NCI-H69 (cell line): ENCODE measurements around the gene HAGHL.
A peak's percentile ranks its signal among the peaks of the same experiment; 100 is the strongest.

Source experiments
- DNase-seq: peaks from one replicate; lab custom pipeline; 2025; lab: John Stamatoyannopoulos, UW

HAGHL gene

DNA sequence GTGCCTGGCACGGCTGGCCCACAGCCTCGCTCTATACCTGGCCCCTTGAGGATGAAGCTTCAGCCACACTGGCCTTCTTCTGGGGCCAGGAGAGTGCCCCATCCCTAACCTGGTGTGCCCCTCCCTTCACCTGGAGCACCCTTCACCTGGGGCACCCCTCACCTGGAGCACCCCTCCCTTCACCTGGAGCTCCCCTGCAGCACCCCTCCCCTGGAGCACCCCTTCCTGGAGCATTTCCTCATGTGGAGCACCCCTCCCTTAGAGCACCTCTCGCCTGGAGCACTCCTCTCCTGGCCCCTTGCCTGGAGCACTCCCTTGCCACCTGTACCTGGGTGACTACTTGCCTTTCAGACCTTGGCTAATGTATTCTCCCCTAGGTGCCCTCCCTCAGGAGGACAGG, 18.9 kb upstream of the HAGHL start:
- DNase-seq = peak; percentile 40

DNA sequence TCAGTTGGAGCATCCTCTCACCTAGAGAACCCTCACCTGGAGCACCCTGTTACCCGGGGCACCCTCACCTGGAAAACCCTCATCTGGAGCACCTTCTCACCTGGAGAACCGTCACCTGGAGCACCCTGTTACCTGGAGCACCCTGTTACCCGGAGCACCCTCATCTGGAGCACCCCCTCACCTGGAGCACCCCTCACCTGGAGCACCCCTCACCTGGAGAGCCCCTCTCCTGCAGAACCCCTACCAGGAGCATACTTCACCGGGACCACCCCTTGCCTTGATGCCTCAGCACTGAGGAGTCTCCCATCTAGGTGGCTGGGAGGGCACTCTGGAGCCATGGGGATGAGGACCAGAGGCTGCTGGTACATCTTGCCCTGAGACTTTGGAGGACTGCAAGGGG, 17.9 kb upstream of the HAGHL start:
- DNase-seq = no peak

DNA sequence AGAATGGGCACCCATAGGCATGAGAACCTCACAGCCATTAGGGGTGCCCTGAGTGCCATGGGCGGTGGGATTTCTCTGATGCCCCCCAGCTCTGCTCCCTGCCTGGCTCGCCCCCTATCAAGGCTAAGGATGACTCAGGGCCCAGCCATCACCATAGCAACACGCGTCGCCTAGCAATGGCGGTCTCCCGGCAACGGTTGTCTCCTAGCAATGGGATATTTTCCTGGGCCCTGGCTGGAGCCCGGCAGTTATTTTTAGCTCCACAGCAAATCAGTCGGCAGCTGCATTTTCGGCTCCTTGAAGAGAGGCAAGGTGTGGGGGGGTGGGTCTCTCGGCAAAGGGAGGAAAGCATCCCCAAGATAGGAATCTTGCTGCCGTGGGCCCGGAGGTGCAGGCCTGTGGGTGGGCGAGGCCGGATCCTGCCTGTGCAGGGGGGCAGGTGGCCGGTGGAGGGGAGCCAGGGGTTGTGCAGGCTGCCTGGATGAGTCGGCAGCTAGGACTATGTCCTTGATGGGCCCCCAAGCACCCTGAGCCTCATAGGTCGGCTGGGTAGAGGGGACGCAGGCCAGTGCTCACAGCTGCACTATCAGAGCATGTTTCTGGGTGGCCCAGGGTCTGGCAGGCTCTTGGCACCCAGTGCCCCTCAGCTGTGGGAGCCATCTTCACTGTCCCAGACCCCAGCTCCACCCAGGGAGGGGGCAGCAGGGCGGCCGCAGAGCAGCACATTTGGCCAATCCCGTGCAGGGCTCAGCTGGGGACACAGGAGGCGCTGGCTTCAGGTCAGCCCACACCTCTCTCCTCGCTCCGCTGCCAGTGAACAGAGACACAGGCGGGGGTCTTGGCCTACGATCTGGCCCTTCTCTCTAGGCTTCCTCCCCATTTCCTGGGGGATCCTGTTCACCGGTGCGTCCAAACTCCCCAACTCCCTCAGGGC, 17.1 kb upstream of the HAGHL start:
- DNase-seq = peak; percentile 98

DNA sequence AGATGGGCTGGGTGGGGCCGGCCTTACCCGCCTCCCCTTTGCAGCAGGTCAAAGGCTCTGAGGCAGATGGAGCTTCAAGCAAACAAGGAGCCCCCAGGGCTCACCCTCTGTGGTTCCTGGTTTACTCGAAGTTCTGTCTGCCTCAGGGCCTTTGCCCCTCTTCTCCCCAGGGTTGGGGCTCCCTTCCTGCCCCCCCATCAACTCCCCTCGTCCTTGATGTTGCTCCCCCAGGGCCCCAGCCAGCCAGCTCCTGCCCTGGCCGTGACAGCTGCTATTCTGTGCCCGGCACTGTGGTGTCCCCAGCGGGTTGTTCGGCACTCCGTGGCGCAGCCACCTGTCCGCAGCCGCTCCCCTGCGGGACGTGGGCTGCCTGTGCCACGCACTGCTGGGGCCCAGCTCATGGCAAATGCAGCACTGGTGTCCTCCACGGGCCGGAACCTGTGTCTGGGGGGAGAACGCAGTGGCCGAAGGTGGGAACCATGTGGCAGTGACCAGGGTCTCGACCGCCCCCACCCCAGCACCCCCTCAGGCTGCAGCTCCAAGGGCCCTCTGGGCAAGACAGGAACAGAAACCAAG, 16.3 kb upstream of the HAGHL start:
- no peak for DNase-seq

DNA sequence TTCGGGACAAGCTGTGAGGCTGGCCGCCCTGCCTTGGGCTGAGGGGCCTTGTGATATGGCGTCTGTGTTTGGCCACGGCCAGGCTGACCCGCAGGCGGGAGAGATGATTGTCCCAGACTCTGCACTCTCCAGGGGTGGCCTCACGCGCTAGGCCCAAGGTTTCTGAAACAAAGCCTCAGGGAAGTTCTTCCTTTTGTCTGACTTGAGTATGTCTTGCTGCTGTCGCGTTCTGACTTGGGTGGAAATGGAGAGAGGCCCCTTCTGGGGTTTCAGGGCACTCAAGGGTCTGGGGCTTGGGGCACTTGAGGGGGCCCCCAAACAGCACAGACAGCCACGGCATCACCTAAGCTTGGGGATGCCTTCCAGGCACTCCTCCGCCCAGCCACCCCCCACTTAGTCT, 15.8 kb upstream of the HAGHL start:
- peak; percentile 71 for DNase-seq

DNA sequence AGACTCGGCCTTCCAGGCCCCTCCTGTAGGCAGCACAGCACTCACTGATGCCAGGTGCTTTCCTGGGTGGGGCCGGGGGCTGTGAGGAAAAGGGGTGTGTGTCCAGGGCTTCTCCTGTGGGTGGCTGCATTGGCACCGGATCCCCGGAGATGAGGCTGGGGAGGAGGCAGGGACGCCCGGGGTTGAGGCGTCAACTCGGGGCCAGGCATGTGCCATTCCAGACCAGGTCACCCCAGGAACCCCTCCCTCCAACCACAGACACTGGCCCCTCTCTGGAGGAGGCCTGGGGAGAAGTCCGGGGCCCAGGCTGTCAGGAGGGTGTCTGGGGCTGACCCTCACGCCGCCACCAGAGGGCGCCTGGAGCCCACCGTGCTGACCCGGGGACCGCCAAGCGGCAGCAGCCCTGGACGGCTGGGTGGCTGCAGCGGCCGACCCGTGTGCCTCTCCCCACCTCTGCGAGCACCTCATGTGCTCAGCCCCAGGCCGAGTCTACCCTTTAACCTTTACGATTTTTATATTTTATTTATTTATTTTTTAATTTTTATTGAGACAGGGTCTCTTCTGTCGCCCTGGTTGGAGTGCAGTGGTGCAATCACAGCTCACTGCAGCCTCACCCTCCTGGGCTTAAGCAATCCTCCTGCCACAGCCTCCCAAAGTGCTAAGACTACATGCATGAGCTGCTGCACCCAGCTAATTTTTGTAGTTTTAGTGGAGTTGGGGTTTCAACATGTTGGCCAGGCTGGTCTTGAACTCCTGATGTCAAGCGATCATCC, 15.2 kb upstream of the HAGHL start:
- peak; percentile 88 for DNase-seq

DNA sequence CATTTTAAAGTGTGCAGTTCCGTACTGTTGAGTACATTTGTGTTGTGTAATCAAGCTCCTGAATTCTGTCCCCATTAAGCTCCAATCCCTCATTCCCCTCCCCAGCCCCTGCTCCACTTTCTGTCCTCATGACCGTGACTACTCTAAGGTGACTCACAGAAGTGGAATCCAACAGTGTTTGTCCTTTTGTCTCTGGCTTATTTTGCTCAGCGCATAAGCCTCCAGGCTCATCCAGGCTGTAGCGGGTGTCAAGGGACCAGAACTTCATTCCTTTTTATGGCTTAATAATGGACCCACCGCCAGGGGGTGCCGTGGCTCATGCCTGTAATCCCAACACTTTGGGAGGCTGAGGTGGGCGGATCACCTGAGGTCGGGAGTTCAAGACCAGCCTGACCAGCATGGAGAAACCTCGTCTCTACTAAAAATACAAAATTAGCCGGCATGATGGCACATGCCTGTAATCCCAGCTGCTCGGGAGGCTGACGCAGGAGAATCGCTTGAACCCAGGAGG, 14.1 kb upstream of the HAGHL start:
- peak; percentile 85 for DNase-seq

DNA sequence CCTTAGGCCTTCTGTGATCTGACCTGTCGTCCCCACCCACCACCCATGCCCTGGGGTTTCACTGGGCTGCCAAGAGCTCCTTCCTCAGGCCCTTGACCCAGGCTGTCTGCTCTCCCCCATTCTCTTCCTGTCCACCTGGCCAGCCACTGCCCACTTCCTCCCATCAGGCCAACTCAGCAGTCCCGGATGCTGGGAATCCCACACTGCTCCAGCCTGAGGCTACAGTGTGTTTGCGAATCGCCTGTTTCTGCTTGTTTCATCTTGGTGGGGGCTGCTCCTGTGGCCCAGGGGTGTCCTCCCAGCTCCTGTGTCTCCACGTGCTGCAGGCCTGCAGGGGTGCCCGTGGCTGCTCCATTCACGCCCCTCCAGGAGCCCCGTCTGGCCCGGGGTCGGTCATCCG, 12.8 kb upstream of the HAGHL start:
- DNase-seq = no peak

DNA sequence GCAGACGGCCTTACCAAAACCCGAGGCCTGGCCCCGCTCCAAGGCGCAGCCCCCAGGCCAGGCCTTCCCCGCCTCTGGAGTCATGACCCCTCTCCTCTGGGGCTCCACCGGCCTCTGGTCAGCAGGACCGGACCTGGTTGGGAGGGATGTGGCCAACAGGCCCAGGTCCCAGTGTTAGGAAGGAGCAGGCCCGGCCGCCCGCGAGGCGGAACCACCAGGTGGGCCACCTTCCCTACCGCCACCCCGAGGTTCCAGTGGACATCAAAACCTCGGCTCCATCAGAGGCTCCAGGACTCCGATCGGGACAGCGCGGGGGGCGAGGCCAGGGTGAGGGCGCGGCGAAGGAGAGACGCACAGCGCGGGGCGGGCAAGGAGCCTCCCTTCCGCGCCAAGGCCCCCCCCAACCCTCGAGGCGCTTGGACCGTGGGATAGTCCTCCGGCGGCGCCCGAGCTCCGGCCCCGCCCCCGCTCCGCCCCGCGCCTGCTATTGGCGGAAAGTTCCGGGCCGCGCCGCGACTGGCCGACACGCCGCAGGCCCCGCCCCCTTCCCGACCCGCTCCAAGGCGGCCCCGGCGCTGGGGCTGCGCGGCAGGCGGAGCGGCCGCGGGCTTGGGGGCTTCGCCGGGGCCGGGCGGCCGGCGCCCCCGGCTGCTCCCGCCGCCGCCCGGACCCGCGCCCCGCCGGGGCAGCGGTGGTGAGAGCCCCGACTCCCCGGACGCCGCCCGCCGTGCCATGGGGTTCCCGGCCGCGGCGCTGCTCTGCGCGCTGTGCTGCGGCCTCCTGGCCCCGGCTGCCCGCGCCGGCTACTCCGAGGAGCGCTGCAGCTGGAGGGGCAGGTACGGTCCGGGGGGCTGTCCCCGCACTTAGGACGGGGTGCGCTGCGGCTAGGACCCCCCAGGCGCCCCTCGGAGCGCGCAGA, 12.1 kb upstream of the HAGHL start, which contains the start of gene METRN:
TSS of gene METRN (plus strand) at position 561 of the 919 bp plus-strand sequence. CDS start at position 733, 172 bp downstream.
- DNase-seq = peak; percentile 97

DNA sequence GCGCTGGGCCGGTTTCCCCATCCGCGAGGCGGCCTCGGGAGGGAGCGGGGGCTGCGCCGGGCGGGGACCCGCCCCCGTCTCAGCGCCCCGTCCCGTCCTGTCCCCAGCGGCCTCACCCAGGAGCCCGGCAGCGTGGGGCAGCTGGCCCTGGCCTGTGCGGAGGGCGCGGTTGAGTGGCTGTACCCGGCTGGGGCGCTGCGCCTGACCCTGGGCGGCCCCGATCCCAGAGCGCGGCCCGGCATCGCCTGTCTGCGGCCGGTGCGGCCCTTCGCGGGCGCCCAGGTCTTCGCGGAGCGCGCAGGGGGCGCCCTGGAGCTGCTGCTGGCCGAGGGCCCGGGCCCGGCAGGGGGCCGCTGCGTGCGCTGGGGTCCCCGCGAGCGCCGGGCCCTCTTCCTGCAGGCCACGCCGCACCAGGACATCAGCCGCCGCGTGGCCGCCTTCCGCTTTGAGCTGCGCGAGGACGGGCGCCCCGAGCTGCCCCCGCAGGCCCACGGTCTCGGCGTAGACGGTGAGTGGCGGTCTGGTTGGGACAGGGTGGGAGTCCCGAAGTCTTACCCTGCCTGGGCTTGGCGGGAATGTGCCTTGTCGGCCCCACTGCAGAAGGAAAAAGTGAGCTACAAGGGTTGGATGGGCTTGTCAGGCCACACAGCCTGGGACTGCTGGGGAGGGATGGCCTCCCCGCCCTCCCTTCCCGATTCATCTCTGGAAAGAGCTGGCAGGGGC, 11.3 kb upstream of the HAGHL start:
- DNase-seq = peak; percentile 83

DNA sequence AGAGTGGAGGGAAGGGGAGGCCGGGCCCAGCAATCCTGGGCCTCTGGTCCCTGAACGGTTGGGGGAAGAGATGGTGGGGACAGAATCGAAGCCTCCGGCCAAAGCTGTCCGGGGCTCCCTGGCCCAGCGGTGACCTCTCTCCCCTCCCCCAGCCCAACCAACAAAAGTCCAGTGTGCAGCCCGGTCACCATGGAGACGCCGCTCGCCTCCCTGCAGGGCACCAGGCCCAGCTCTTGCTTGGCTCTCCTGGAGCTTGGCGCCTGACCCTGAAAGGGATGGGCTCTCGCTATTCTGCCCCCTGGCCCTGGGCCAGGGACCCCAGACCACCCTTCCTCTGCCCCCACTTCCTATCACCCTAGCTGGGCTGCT, 10.7 kb upstream of the HAGHL start:
- DNase-seq = peak; percentile 79

DNA sequence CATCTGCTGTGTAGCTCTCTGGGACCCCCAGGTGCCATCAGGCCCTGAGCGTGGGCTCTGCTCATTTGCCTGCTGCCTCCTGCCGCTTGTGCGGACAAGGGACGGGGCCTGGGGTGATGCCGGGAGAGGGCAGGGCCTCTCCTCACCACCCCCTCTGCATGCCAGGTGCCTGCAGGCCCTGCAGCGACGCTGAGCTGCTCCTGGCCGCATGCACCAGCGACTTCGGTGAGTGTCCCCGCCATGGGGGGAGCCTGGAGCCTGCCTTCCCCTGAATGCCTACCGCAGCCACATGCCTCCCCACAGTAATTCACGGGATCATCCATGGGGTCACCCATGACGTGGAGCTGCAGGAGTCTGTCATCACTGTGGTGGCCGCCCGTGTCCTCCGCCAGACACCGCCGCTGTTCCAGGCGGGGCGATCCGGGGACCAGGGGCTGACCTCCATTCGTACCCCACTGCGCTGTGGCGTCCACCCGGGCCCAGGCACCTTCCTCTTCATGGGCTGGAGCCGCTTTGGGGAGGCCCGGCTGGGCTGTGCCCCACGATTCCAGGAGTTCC, 10.1 kb upstream of the HAGHL start:
- peak; percentile 54 for DNase-seq

DNA sequence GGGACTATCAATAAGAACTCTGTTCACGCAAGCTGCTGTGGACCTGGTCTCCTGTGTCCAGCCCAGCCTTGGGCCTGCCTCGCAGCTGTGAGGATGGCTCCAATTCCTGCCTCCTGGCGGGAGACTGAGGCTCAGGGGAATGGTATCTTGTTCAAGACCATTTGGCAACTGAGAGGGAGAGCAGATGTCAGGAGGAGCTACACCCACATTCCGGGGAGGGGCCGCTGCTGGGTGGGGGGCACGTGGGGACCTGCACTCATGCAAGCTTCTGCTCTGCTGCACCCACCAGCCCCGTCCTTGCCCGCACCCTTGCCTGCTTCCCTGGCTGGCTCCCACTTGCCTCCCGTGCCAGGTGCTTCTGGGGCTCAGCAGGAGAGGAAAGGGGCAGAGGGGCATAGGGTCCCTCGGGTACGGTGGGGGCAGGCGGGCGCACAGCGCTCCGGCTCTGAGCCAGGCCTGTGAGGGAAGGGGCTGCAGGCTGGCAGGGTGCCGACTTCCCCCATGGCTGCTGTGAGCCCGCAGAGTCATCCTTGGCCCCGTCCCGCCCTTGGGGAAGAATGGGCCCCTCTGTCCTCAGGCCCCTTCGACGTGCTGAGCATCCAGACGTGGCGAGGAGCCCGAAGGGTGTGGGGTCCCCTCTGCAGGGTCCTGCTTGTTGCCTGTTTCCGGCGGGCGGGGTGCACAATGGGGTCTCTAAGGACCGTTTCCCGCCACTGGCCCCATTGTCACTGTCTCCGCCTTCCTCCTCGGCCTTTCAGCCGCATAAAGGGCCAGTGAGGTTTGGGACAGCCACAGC, 9.3 kb upstream of the HAGHL start:
- DNase-seq = no peak

DNA sequence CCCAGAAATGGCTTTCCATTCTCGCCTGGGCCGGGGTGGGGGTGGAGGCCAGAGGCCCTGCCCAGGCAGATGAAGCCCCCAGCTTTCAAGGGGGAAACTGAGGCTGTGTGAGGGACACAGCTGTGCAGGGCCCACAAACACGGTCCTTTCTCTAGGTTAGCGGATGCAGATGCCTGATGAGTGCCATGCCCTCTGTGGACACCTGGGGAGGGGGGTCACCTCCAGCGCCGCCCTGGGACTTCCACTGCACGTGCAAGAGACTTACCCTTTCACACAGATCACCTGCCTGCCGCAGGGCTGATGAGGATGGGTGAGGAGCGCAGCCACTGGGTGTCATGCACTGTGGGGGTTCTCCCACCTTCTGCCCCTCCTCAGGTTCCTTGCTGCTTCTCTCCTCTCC, 8.5 kb upstream of the HAGHL start:
- DNase-seq = no peak

DNA sequence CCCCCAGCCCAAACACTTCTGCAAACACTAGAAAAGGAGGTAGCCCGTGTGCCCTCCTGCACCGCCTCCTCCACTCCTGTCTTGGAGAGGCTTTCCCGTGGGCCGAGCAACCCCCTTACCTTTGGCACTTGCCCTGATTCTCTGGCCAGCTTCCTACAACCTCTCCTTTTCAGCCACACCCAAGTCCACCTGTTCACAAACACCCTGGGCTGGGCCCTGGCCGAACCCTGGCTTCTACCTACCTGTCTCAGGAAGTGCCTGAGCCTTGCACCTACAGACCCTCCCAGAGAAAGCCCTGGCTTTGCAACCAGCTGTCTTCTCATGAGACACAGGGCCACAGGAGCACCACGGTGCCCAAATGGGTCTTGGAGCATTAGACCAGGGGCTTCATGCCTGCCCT, 8.0 kb upstream of the HAGHL start:
- peak; percentile 46 for DNase-seq

DNA sequence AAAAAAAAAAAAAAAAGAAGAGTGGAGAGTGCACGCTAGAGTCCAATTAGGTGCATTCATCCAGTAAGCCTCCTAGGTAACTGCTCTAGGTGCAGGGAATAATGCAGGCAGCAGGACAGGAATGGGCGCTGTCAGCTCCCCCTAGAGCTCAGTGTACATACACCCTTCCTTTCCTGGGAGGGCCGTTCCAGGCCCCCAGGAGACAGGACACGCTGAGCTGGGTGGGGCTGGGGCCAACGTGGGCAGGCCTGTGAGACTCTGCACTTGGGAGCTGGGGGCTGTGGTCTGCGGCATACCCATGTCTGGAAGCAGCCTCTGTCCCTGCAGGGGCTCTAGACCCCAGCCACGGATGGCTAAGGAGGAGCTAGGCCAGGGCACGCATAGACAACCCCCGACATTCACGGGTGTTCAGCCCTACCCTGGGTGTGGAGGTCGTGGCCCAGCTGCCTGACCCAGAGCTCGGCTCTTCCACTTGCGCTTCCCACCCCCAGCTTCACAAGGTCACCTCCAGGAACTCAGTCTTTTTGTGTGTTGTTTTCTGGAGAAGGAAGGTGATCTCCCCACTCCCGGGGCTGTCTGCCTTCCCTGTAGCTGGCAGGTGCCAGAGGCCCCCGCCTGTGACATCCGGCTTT, 7.0 kb upstream of the HAGHL start:
- DNase-seq = peak; percentile 85

DNA sequence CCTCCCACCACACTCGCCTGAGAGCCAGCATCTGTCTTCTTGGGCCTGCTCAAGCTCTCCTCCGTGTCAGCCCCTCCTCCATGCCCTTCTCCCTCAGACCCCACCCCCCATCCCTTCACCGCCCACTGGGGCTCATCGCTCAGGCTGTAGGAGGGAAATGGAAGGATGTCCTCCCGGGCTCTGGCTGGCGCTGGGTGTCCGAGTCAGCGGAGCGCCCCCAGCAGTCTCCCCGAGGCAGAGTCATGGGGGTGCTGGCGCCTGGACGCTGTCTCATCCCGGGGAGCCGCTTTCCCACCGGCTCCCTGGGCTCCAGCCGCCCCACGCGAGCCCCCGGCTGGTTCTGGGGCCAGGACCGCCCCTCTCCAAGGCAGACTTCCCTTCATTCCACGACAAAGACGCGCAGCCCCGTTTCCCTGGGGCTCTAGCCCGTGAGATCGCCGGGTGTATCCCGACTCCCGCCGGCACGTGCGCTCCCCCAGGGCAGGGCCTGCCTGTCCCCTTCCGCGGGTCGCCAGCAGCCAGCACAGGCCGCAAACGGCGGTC, 6.4 kb upstream of the HAGHL start:
- peak; percentile 96 for DNase-seq

DNA sequence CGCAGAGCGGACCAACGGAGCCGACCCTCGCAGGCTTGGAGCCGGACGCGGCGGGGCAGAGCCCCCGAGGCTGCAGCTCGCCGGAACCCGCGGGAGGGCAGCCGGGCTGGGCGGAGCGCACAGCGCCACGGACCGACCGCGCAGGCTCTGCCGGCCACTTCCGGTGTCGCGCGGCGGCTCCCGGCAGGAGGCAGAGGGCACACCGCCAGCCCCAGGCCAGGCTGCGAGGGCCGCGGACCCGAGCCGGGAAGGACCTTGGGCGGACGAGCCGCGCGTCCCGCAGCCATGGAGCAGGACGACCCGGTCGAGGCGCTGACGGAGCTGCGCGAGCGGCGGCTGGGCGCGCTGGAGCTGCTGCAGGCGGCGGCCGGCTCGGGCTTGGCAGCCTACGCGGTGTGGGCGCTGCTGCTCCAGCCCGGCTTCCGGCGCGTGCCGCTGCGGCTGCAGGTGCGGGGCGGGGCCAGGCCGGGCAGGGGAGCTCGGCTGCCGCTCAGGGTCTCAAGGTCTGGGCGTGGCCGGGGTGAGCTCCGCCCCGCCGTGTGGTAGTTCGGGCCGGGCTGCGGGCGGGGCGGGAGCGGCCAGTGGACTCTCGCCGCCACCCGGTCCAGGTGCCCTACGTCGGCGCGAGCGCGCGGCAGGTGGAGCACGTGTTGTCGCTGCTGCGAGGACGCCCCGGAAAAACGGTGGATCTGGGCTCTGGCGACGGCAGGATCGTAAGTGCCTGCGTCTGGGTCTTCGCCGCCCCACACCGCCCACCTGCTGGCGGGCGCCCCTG, 5.7 kb upstream of the HAGHL start, which contains the start of gene ANTKMT:
TSS of gene ANTKMT (plus strand) at position 157 of the 775 bp plus-strand sequence. CDS start at position 286, 129 bp downstream.
- DNase-seq = peak; percentile 96
